Central memory CD8-positive, alpha-beta T cell (primary cell): Measurements from ENCODE around the gene ACSL5.
A peak's percentile ranks its signal among the peaks of the same experiment; 100 is the strongest.
"Not testable (repeated sequence)": the region's sequence is repeated elsewhere in the genome, so short reads cannot be mapped to it uniquely, and the experiment has no call there.

Source experiments
- ATAC-seq: fragments of 150-1000 bp; cut with Tn5 transposase; replicated peaks from 2 replicates; pipeline ENCODE4 v1.10.0; 2022; ENCODE audit warnings: mild to moderate bottlenecking, moderate FRiP score, moderate number of reproducible peaks; ENCODE audit not compliant: poor library complexity, severe bottlenecking; ENCODE audit errors: extremely low read depth
- DNase-seq, 2 donors: peaks; one replicate each; pipeline ENCODE4 v3.0.0; 2021; ENCODE audit warnings: low spot score in 2 of 2
- H3K27ac Mint-ChIP-seq: one replicate; pipeline ENCODE4 v1.8.0; 2022; ENCODE audit warnings: low read depth, mild to moderate bottlenecking, moderate library complexity, mixed read lengths
- H3K27me3 Mint-ChIP-seq: one replicate; pipeline ENCODE4 v1.8.0; 2022; ENCODE audit warnings: mixed read lengths
- H3K36me3 Mint-ChIP-seq: one replicate; pipeline ENCODE4 v1.8.0; 2022; ENCODE audit warnings: mild to moderate bottlenecking, moderate library complexity, mixed read lengths; ENCODE audit not compliant: insufficient read depth
- H3K4me1 Mint-ChIP-seq: one replicate; pipeline ENCODE4 v1.8.0; 2022; ENCODE audit warnings: mixed read lengths
- H3K4me3 Mint-ChIP-seq: one replicate; pipeline ENCODE4 v1.8.0; 2022; ENCODE audit warnings: mild to moderate bottlenecking, moderate library complexity, mixed read lengths
- H3K9me3 Mint-ChIP-seq: one replicate; pipeline ENCODE4 v1.8.0; 2022; ENCODE audit warnings: mixed read lengths

Gene ACSL5

DNA sequence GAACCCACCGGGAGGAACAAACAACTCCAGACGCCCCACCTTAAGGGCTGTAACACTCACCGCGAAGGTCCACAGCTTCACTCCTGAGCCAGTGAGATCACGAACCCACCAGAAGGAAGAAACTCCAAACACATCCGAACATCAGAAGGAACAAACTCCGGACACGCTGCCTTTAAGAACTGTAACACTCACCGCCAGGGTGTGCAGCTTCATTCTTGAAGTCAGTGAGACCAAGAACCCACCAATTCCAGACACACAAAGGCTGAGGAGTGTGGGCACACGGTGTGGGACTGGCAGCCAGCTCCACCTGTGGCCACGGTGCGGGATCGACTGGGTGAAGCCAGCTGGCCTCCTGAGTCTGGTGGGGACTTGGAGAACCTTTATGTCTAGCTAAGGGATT lies 2.6 kb upstream of the ACSL5 start:
- H3K27me3 Mint-ChIP-seq, H3K9me3 Mint-ChIP-seq, H3K36me3 Mint-ChIP-seq, ATAC-seq, H3K4me3 Mint-ChIP-seq: not testable (repeated sequence)
- H3K27ac Mint-ChIP-seq, result peak overlapping the region; percentile 44
- DNase-seq, result peak in 1 of 2 donors; percentile 2
- peaks cover 63% of the 10 kb centered on the region for H3K4me1 Mint-ChIP-seq

- H3K27ac Mint-ChIP-seq, ATAC-seq, H3K4me3 Mint-ChIP-seq, H3K27me3 Mint-ChIP-seq, H3K9me3 Mint-ChIP-seq: not testable (repeated sequence)
- H3K4me1 Mint-ChIP-seq, result peaks cover 65% of the 10 kb centered on the region
- H3K36me3 Mint-ChIP-seq, result peaks cover 11% of the 10 kb centered on the region
- DNase-seq, result peak in 1 of 2 donors; percentile 9
Measured at GRCh38 chr10:112372182-112372810, 1.6 kb upstream of the ACSL5 start.

- ATAC-seq (peak; percentile 46), DNase-seq (peak in 1 of 2 donors; percentile 9)
- peaks cover 69% of the 10 kb centered on the region for H3K4me1 Mint-ChIP-seq
- no peaks in the 10 kb centered on the region for H3K27me3 Mint-ChIP-seq
- no peaks in the 10 kb centered on the region for H3K9me3 Mint-ChIP-seq
- peaks cover 11% of the 10 kb centered on the region for H3K36me3 Mint-ChIP-seq
- H3K4me3 Mint-ChIP-seq, result peak overlapping the region; percentile 98
- H3K27ac Mint-ChIP-seq, result peak overlapping the region; percentile 98
Measured at GRCh38 chr10:112374724-112375541, 1.0 kb downstream of the ACSL5 start.

DNA sequence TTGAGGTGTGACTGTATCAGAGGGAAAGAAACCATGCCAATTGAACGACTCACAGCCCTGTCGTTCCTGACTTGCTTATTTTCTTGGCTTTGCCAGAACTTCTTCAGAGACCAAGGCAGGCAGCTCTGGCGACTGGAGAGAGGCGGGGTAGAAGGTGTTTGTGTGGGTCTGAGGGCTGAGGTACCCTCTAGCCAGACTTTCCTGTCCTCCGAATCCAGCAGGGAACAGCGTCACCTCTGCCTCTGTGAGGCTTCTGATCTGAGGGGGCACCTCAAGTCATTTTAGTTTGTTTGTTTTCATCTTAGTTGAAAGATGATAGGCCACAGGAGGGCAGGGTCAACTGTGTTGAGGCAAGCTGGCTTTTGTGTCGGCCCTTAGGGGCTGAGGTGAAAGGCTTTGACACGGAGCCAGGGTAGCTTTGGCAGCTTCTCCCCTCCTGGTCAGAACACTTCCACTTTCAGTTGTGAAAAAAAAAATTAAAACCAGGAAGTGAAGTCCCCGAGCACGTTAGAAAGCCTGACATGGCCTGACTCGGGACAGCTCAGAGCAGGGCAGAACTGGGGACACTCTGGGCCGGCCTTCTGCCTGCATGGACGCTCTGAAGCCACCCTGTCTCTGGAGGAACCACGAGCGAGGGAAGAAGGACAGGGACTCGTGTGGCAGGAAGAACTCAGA lies 1.9 kb downstream of the ACSL5 start:
- ATAC-seq, result peak; percentile 83
- H3K4me1 Mint-ChIP-seq, result peaks cover 76% of the 10 kb centered on the region
- peak overlapping the region; percentile 98 for H3K27ac Mint-ChIP-seq
- no peaks in the 10 kb centered on the region for H3K27me3 Mint-ChIP-seq
- peak overlapping the region; percentile 98 for H3K4me3 Mint-ChIP-seq
- DNase-seq, result peak; percentile 31 to 35
- H3K36me3 Mint-ChIP-seq, result peaks cover 12% of the 10 kb centered on the region
- no peaks in the 10 kb centered on the region for H3K9me3 Mint-ChIP-seq

GRCh38 chr10:112376396-112376790 lies 2.5 kb downstream of the ACSL5 start:
- Mint-ChIP-seq H3K36me3 (peaks cover 15% of the 10 kb centered on the region), H3K9me3 (no peaks in the 10 kb centered on the region), H3K27ac (peak overlapping the region; percentile 98), H3K4me1 (peaks cover 76% of the 10 kb centered on the region), H3K27me3 (no peaks in the 10 kb centered on the region), H3K4me3 (peak overlapping the region; percentile 98)
- ATAC-seq, result peak; percentile 6
- DNase-seq, result no peak

- not testable (repeated sequence) for ATAC-seq, H3K9me3 Mint-ChIP-seq, H3K27me3 Mint-ChIP-seq, DNase-seq
- Mint-ChIP-seq H3K27ac (peak overlapping the region; percentile 98), H3K4me1 (peaks cover 79% of the 10 kb centered on the region), H3K36me3 (peaks cover 16% of the 10 kb centered on the region), H3K4me3 (peak overlapping the region; percentile 98)
Measured at GRCh38 chr10:112377116-112377515, 3.2 kb downstream of the ACSL5 start.

GRCh38 chr10:112379635-112380296 lies 5.8 kb downstream of the ACSL5 start:
- Mint-ChIP-seq H3K27me3 (no peaks in the 10 kb centered on the region), H3K27ac (no peak overlapping the region), H3K9me3 (no peaks in the 10 kb centered on the region), H3K4me3 (peak overlapping the region; percentile 34), H3K36me3 (peaks cover 21% of the 10 kb centered on the region), H3K4me1 (peaks cover 90% of the 10 kb centered on the region)
- DNase-seq (no peak), ATAC-seq (no peak)

GRCh38 chr10:112382515-112383235 lies 8.8 kb downstream of the ACSL5 start:
- DNase-seq, result no peak
- no peaks in the 10 kb centered on the region for H3K9me3 Mint-ChIP-seq
- no peak for ATAC-seq
- no peak overlapping the region for H3K27ac Mint-ChIP-seq
- no peaks in the 10 kb centered on the region for H3K27me3 Mint-ChIP-seq
- peaks cover 19% of the 10 kb centered on the region for H3K36me3 Mint-ChIP-seq
- H3K4me3 Mint-ChIP-seq, result no peak overlapping the region
- peaks cover 89% of the 10 kb centered on the region for H3K4me1 Mint-ChIP-seq

DNA sequence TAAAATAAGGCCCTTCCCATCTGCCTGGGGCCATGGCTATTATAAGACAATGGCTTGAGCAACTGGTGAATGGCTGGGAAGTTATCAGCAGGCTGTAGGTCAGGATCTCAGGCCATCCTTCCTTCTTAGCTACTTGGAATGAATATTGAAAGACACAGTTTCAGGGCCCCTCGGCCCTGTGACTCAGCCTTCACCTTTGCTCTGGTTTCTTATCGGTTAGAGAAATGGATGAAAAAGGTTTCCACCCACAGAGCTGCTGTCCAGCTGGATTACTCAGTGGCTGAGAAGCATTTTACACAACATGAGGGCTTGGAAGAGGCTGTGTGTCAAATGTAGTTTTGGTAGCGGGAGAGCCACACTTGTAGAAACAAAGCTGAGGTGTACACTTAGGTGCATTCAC lies 9.4 kb downstream of the ACSL5 start:
- no peak overlapping the region for H3K27ac Mint-ChIP-seq
- DNase-seq (no peak), ATAC-seq (no peak)

DNA sequence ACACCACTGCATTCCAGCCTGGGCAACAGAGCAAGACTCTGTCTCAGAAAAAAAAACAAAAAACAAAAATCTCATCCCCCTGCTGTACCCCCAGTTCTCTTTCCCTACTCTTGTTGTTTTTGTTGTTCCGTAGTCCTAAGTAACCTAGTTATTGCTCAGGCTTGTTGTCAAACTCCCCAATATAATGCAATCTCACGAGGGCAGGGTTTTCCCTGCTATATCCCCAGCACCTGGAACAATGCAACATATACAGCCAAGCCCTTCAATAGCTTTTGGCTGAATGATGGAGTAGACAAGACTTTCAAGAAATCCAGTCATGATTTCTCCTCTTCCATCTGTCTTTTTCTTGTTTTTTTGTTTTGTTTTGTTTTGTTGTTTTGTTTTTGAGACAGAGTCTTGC lies 10.2 kb downstream of the ACSL5 start:
- DNase-seq (no peak), ATAC-seq (no peak)
- H3K4me1 Mint-ChIP-seq, result peaks cover 88% of the 10 kb centered on the region
- no peaks in the 10 kb centered on the region for H3K9me3 Mint-ChIP-seq
- H3K36me3 Mint-ChIP-seq, result peaks cover 19% of the 10 kb centered on the region
- peak overlapping the region; percentile 47 for H3K27ac Mint-ChIP-seq
- H3K27me3 Mint-ChIP-seq, result no peaks in the 10 kb centered on the region
- H3K4me3 Mint-ChIP-seq, result no peak overlapping the region

More for the DNA sequence above, 9.4 kb downstream of the ACSL5 start:
- Mint-ChIP-seq H3K36me3 (peaks cover 19% of the 10 kb centered on the region), H3K9me3 (no peaks in the 10 kb centered on the region), H3K4me3 (no peak overlapping the region), H3K4me1 (peaks cover 87% of the 10 kb centered on the region), H3K27me3 (no peaks in the 10 kb centered on the region)

DNA sequence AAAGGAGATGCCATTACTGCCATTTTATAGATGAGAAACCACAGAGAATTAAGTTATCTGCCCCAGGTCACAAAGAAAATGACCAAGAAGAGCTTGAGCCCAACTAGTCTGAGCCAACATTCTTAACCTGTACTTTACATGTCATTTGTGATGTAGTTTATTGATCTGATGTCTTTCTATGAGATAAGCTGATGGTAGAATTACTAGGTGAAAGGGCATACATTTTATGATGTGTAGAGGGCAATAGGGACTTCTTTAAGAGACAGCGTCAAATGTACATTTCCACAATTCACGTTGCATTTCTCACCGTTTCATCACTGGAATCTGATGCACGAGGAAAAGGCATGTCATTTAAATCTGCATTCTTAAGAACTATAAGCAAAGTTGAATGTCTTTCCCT lies 11.3 kb downstream of the ACSL5 start:
- Mint-ChIP-seq H3K36me3 (peaks cover 18% of the 10 kb centered on the region), H3K9me3 (no peaks in the 10 kb centered on the region), H3K4me3 (no peak overlapping the region), H3K27ac (peak overlapping the region; percentile 47), H3K4me1 (peaks cover 88% of the 10 kb centered on the region), H3K27me3 (no peaks in the 10 kb centered on the region)
- ATAC-seq (no peak), DNase-seq (no peak)

GRCh38 chr10:112388056-112388455 lies 14.1 kb downstream of the ACSL5 start:
- peaks cover 78% of the 10 kb centered on the region for H3K4me1 Mint-ChIP-seq
- H3K36me3 Mint-ChIP-seq, DNase-seq, ATAC-seq, H3K4me3 Mint-ChIP-seq, H3K27me3 Mint-ChIP-seq, H3K9me3 Mint-ChIP-seq: not testable (repeated sequence)
- peak overlapping the region; percentile 83 for H3K27ac Mint-ChIP-seq
